Fibroblast of skin of back (primary cell): Measurements from ENCODE around the gene FREM2.
A peak's percentile ranks its signal among the peaks of the same experiment; 100 is the strongest.

Experiments used
- DNase-seq: peaks from one replicate; pipeline ENCODE4 v3.0.0-alpha.2; 2013

FREM2 gene

DNA sequence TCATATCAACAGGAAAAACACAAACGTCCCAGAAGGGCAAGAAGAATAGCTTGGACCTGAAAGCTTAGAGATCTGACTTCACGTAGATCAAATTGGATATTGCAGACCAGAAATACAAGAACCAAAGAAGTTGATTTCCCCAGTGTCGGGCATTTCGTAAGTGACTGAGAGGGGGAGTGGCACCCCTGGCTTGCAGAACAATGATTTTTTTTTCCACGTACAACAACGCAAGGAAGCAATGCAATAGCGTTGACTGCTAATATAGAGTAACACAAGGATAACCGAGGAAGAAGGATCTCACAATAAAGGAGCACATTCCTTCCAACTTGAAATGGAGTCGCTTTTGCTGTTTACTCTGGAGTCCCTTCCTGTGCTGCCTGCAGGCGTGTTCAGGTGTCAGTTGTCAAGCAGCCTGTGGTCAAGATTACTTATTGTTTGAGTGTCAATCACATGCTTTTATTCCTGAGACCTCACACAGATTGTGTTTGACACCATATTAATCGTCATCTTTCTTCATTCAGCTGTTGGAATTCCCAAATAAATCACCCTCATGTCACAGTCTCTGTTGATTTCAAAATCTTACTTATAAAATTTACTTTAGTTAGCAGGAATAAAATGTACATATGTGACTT is 139.4 kb downstream of the FREM2 start:
- DNase-seq: no peak

DNA sequence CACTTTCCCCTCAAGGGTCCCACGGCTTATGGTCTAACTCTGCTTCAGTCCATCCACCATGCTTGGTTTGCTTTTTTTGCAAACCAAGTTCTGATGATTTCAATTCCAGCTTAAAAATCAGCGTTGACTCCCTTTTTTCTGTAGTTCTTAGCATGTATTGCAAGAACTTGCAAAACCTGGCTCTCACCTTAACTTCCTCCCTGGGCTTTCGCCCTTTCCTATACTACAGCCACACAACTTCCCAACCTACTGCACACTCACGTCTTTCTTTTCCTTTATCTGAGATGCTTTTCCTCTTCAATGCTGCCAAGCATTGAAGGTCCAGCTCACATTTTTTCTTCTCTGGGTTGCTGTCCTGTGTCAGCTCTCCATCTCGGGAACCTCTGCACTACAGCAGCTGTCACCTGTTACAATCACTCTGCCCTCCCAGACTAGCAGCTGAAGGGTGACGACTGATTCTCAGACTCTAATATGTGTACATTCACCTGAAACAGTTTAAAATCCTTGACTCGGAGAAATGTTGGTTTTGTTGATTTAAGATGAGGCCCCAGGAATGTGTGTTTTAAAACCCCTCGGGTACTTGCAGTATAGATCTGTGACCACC is 143.7 kb downstream of the FREM2 start:
- DNase-seq: no peak

DNA sequence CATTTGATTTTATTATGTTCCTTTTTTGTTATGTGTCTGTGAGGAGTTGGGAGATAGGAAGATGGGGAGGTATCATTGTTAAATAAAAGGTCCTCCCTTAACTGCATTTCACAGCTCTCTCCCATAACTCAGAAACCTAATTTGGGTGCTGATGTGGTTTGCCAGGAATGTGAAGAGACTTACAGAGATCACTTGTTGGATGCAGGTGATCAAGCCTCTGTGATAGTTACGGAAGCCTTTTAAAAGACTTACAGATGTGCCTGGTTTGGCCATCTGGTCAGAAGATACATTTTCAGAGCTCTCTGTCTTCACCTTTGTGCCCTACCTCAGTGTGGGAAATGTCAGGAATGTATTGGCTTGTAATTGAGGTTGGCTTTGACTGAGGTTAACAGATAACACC is 157.7 kb downstream of the FREM2 start:
- no peak for DNase-seq

DNA sequence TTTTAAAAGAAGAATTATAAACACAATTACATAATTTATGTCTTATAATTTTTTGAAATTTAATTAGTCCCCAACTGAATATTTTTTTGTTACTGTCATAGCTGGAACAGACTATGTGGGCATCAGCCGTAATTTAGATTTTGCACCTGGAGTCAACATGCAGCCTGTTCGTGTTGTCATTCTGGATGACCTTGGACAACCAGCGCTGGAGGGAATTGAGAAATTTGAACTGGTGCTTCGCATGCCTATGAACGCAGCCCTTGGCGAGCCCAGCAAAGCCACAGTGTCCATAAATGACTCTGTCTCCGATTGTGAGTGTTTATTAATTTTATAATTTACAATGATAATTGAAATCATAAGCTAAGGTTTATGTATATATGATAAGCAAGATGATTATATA is 161.5 kb downstream of the FREM2 start:
- no peak for DNase-seq

DNA sequence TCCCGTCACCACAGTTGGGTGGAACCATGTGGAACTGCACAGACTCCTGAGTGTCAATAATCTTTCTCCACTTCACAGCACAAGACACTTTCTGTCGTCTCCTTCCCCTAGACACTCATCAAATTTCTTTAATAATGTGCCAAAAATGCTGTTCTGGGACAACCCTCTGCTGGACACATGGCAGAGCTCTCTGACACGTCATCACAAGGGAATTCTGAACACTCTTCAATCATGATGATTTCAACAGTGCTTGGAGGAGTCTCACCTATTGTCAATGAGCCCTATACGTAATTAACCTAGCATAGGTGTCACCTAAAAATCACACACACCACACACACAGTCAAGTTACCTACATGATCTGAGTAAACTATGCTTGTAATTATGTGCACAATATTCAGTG is 162.4 kb downstream of the FREM2 start:
- peak; percentile 12 for DNase-seq

DNA sequence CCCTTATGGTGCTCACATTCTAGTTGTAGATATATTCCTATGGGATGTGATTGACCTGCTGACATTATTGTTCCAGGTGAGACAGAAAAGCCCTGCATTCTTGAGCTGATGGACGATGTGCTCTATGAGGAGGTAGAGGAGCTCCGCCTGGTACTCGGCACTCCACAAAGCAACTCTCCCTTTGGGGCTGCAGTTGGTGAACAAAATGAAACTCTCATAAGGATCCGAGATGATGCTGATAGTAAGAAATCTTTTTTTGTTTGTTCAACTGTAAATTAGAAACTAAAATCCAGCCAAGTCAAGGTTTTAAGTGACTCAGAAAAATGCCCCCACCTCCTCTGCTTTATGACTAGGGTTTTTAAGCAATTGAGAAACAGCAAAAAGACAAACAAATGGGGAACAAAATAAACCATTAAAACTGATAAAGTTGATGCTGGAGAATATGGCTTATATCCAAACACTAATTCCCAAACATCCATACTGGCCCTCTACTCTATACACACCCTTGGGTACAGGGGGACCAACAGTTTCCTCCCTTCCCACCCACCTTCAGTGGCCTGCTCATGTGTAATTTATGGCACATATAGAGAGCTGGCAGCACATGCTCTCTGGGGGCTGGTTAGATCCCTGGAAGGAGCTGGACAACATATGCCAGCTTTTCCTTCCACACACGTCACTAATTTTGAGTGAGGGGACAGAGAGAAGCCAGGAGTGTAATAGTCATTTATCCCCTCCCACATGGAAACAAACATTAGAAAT is 164.2 kb downstream of the FREM2 start:
- no peak for DNase-seq

DNA sequence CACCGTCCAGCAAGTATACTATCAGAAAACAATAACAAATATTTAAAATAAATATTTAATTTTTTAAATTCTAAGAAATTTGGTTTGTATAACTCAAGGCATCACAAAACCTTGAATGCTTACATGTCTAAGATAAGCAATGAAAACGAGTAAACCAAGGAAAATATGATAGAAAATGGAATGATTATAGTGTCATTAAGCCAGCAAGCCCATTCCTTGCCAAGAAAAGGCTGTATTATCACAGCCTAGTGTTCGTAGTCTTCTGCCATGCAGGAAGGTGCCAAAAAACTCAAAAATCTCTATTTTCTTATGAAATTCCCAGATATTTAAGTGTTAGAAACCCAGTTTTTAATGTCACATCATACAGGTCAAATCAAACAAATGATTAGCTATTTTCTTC is 167.3 kb downstream of the FREM2 start:
- DNase-seq: no peak

DNA sequence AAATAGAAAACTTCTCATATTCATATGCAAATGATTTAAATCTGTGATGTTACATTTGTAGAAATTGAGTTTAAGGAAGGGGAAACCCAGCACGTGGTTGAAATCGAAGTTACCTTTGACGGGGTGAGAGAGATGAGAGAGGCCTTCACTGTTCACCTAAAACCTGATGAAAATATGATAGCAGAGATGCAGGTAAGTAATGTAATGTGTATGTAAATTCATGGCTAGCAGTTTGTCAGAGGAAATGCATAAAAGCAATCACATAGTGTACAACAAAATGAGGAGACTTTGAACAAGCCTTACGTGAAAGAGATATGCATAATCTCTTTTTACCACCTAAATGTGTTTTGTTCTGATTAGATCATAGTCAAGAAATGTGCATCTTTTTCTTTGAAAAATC is 169.2 kb downstream of the FREM2 start:
- no peak for DNase-seq

DNA sequence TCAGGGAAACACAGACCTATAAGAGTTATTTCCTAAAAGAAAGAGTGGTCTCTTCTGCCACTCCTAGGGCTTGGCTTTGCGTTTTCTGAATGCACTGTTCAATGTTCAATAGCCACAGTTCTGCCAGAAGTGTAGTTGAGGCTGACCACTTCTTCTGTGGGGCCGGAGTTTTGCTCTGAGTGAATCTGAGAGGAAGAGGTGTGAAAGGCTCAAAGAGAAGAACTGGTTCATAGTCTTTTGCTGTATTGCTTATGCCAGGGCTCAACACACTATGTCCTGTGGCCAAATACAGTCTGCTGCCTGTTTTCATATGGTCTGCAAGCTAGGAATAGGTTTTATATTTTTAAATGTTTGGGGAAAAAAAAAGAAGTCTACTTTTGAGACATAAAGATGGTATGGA is 175.6 kb downstream of the FREM2 start:
- DNase-seq: no peak

DNA sequence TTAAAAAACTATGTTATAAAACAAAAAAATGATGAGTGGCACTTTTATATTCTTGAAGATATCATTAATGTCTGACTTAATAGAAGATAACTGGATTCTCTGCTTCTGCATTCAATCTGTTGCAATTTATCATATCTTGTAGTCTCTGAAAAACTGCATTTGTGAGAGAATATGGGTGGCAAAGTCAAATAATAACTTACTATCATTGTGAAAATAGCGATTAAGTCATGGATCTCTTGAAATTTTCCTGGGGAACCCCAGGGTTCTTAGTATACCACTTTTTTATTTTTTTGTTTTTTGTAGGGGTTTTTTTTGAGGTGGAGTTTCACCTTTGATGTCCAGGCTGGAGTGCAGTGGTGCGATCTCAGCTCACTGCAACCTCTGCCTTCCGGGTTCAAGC is 176.7 kb downstream of the FREM2 start:
- no peak for DNase-seq

DNA sequence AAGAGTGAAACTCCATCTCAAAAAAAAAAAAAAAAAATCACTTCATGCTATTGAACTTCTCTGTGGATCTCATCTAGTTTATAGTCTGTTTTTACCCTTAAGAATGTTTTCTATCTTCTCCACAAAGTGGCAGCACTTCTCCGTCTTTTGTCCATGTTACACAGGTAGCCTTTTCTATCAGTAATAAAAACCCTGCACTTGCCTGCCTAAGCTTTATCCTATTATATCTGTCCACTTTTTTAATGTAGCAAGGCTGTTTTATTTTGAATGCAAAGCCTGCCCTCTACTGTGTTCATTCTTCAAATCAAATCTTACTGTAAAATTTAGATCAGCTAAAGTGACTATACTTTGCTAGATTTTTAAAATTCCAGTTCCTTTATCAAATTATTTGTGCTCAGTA is 179.8 kb downstream of the FREM2 start:
- DNase-seq: no peak

DNA sequence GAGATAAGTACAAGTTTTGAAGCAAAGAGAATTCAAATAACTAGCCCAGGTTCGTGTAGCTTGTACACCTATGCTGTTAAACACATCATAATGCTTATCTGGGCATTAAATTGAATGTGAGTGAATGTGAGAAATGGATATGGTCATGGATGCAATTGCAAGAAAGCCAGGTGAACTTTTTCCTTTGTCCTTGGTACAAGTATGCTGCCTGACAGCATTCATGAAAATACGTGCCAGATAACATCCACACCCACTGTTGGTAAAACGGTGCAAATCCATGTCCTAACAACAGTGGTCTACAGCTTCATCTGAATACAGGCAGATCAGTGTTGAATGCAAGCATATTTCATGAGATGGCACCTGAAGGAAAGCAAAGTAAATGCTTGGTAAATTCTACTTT is 181.5 kb downstream of the FREM2 start:
- no peak for DNase-seq

DNA sequence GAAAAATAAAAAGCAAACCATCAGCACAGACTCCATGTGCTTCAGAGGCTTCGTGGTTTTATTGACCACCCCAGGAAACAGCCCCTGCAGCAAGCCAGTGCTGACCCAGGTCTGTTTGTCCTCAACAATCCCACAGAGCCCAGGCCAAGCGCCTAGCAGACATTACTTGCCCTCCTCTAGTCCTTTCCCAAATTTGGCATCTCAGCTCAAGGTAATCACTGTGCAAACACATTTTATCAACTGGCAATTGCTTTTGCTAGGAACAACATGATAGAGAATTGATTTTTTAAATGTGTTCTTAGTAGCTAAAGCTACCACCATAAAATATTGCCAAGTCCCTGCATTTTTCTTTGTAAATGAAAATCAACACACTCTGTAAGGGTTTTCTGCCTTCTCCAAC is 182.0 kb downstream of the FREM2 start:
- no peak for DNase-seq

DNA sequence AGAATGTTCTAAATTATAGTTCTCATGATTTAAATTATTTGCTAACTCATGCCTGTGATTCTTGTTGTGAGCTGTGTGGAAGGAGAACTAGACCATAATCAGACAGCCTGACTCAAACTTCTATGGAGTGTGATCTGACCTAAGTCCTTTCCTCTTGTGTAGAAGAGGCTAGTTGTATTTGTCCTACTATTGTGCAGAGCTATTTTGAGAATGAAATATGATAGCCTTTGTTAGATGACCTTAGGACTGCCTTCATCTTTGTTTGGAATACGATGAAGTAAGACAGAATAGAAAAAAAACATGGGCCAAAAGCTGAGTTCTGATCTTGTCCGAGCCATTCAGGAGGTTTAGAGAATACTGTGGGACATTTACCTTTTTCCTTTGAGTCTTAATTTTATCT is 184.4 kb downstream of the FREM2 start:
- no peak for DNase-seq

DNA sequence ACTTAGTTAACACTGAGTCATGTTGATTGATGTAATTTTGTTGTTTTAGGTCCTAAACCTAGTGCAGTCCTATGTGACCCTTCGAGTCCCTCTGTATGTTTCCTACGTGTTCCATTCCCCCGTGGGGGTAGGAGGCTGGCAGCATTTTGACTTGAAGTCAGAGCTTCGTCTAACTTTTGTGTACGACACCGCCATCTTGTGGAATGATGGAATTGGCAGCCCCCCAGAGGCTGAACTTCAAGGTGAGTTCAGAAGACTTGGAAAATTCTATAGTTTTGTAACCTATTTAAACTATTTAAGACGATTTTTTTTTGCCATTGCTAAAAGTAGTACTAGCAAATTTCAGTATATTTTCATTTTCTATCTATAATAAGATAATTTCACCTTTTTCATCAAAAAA is 185.8 kb downstream of the FREM2 start:
- DNase-seq: peak; percentile 37

DNA sequence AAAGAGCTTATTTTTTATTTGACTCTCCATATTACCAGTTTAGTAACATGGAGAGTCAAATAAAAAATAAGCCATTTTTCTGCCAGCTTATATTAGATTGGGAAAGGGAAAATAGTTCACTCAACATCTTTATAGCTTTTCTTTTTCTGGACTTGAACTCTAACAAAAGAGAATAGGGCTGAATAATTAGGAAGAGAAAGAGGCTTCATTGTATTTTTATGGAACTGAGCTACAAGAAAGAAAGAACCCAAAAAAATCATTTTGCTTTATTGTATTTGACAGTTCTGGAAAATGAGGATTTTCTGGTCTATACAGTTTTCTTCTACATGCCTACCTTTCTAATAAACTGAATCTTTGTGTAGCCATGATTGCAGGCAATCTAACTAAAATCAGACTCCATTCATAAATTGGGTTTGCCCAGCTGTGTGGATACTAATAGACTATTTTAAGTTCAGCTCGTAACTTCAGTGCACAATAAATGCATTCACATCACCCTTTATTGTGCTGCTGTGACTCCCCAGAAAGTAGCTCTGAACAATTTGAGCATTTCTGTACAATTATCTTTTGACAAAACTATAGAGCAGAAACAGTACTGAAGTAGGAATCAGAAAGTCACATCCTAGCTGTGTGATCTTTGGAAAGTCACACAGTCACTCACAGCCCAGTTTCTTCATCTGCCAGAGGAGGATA is 188.5 kb downstream of the FREM2 start:
- no peak for DNase-seq

DNA sequence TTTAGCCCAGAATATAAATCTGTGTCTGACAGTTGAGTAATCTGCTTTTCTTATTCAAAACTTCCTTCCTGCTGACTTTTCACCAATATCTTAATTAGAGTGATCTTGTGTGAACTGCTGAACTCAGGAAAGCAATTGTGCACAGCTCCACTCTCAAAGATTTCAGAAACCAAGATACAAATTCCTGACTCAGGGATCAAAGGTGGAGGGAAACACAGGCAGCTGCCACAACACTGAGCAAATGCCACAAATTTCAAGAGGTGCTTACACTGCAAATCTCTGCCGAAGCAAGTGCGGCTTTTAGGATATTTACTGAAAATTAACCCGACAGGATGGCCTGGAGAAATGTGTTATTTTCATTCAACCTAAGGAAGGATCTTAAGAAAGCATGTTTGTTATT is 192.4 kb downstream of the FREM2 start:
- DNase-seq: no peak

DNA sequence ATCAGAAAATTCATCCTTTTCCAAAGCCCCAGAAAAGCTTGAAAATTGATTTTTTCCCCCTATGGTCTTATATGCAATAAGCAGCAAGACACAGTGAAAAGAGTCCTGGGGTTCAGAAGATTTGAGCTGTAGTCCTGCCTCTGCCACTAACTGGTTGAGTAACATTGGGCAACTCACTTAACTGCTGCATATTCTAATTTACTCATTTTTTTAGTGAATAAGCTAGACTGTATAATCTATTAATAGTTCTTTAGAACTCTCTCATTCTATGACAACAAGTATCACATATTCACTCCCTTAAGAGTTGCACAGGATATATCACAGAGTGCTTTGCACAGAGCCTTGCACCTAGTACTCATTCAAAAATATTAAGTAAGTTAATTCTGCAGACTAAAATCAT is 192.9 kb downstream of the FREM2 start:
- DNase-seq: no peak

DNA sequence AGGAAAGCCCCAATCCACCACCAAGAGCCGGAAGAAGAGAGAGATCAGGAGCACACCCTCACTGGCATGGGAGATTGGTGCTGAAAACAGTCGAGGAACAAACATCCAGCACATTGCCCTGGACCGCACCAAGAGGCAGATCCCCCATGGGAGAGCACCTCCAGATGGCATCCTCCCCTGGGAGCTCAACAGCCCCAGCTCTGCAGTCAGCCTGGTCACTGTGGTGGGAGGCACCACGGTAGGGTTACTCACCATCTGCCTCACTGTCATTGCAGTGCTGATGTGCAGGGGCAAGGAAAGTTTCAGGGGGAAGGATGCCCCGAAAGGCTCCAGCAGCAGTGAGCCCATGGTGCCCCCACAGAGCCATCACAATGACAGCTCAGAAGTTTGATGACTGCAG is 193.5 kb downstream of the FREM2 start:
- no peak for DNase-seq

DNA sequence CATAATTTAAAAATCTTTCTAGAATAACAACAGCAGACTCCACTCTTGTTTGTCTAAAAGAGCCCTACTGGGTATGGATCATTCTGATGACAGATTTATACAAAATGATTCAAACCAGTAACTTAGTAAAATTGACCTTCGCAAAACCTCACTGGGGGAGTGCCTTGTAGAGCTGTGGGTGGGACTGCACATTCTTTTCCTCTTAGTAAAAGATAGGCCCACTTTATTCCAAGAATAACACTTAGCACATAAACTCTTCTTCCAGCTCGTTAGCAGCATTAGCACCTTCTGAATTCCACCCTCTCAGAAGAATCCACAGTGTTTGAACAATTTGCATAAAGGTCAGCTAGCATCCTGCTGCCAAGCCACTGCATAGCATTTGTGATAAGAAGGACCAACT is 196.9 kb downstream of the FREM2 start:
- DNase-seq: peak; percentile 15

DNA sequence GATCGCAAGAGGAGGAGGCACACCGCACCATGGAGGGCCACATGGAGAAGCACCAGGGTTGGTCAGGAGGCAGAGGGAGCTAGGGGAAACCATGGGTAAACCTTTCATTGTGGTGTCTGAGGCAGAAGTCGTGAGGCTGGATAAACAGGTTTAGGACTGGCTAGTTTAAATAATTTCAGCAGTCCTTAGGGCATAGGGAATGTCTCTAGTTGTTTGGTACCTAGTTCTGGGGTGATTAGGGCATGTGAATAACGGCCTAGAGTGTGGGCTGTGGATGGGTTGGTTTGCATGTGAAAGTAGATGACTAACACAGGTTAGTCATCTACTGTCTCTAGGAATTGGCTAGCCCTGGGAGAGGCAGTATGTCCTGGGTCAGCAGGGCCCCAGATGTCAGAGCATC is 201.4 kb downstream of the FREM2 start:
- DNase-seq: peak; percentile 18

DNA sequence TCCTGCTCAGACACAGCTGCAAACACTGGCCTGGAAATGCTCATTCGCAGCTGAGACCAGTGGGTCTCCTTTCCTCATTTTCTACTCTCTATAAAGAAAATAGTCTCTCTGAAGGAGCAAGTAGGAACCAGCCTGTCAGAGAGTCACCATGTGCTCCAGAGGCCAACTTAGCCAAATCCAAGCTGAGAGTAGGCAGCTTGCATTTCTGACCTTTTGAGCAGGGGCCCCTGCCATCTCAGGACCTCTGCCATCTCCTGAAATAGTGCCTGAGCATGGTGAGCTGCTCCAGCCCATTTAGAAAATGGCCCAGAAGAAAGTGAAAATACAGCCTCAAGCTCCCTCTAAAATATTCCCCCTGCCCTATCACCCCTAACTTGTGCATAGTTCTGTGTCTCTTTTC is 208.2 kb downstream of the FREM2 start:
- DNase-seq: no peak

DNA sequence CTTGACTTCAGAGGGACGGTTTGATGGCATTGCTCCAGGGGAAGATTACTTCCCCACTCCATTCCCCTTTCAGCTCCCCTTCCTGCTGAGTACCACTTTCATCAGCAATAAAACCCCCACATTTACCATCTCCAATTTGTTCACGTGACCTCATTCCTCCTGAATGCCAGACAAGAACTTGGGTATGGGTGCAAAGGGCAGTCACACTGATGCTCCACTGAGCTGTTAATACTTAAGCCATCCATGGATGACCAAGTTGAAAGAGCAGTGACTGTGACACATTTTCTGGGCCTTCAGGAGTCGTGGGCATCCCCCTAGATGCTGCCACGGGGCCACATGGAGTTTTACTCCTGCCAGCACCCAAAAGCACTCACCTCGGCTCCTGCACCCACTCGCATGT is 210.6 kb downstream of the FREM2 start:
- no peak for DNase-seq

DNA sequence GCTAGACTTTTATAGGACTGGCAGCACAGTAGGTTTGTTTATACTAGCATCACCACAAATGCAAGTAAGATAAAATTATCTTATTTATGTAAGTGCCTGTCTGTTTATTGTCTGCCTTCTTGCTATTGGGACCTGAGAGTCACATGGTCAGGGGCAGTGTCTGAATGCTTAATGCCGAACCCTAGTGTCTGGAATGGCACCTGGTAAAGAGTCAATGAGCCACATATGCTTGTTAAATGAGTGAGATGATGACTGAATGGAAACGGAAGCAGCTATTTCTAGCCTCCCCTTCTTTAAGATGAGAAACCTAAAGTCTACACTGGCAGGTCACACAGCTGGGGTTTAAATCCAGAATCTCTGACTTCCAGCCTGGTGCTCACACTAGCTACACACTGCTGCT is 211.6 kb downstream of the FREM2 start:
- DNase-seq: no peak
